OCI-LY3 (cell line): Measurements from ENCODE around the gene DLX2.

Experiments
- EZH2phosphoT487 ChIP-seq: fragments of 200-600 bp; shearing (Covaris generic); IDR thresholded peaks from 2 replicates; pipeline ENCODE4 v1.6.1; 2018; ENCODE audit warnings: antibody characterized with exemption, mixed run types, low read depth
- TF ChIP-seq, protein P1 (sequence below): fragments of 200-600, 300-600 bp; sonication (generic); IDR thresholded peaks from 2 replicates; pipeline ENCODE4 v1.5.1; 2014; ENCODE audit warnings: antibody characterized with exemption, low read length, low read depth

DNA sequence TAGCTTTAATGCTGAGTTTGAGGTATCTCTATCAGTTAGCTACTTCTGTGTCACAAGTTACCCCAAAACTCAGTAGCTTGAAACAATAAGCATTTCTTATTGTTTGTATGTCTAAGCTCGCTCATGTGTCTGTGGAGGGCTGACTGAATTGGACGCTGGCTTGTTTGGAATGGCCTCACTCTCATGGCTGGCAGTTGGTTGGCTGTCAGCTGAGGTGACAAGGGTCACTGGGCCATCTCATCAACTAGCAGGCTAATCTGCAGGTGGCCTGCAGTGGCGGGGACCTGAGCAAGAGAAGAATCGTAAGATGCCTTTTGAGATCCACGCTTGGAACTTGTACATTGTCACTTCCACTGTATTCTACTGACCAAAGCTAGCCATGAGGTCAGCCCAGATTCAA, 13.4 kb upstream of the DLX2 start:
- TF ChIP-seq, protein P1, sequence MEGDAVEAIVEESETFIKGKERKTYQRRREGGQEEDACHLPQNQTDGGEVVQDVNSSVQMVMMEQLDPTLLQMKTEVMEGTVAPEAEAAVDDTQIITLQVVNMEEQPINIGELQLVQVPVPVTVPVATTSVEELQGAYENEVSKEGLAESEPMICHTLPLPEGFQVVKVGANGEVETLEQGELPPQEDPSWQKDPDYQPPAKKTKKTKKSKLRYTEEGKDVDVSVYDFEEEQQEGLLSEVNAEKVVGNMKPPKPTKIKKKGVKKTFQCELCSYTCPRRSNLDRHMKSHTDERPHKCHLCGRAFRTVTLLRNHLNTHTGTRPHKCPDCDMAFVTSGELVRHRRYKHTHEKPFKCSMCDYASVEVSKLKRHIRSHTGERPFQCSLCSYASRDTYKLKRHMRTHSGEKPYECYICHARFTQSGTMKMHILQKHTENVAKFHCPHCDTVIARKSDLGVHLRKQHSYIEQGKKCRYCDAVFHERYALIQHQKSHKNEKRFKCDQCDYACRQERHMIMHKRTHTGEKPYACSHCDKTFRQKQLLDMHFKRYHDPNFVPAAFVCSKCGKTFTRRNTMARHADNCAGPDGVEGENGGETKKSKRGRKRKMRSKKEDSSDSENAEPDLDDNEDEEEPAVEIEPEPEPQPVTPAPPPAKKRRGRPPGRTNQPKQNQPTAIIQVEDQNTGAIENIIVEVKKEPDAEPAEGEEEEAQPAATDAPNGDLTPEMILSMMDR, result no peak
- no peak for TF ChIP-seq EZH2phosphoT487
